A172 (cell line): ENCODE measurements around the gene WBP1L. TPM values are rescaled to one million over a fixed set of nuclear protein-coding genes. Genes with fewer than 3 reads are reported as not detected.
A peak's percentile ranks its signal among the peaks of the same experiment; 100 is the strongest.
"Not testable (repeated sequence)": the region's sequence is repeated elsewhere in the genome, so short reads cannot be mapped to it uniquely, and the experiment has no call there.

Experiments used
- DNase-seq: peaks from one replicate; pipeline ENCODE4 v3.0.0-alpha.2; 2015; ENCODE audit warnings: low spot score
- total RNA-seq: library from RNA; depleted of rRNA; stranded (reverse); fragments of >200 nt; shearing (Covaris generic); gene quantifications from 2 replicates; pipeline ENCODE4 v1.2.3, GENCODE V29; 2014

WBP1L gene
- total RNA-seq, 1 experiment from 2014 or later = 19.1 TPM

DNA sequence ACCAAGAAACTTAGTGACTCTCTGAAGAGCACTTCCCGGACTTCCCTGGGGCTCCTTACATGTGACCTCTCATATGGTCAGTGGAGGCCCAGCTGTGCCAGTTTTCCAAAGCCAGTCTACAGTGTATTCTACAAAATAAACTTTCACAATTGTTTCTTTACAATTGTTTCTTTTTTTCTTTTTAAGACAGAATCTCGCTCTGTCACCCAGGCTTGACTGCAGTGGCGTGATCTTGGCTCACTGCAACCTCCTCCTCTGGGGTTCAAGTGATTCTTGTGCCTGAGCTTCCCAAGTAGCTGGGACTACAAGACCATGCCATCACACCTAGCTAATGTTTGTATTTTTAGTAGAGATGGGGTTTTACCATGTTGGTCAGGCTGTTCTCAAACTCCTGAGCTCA is 67.6 kb downstream of the WBP1L start:
- DNase-seq = no peak

DNA sequence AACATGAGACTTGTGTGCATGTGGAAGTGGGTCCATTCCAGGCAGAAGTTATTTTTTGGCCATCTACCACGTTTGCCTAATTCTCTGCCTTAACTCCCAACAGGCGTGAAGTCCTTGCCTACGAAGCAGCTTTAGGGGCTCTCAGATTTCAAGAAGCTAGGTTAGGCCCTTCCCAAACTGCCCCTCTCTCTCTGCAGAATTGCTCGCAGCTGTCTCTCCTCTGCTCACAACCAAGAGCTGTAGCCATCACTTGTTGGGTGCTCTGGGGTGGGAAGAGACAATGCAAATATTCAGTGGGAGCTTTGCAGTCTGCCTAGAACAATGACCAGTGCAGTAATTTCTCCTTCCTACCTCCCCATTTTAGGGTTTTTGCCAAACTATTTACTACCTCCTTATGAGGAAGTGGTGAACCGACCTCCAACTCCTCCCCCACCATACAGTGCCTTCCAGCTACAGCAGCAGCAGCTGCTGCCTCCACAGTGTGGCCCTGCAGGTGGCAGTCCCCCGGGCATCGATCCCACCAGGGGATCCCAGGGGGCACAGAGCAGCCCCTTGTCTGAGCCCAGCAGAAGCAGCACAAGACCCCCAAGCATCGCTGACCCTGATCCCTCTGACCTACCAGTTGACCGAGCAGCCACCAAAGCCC is 68.6 kb downstream of the WBP1L start:
- no peak for DNase-seq

DNA sequence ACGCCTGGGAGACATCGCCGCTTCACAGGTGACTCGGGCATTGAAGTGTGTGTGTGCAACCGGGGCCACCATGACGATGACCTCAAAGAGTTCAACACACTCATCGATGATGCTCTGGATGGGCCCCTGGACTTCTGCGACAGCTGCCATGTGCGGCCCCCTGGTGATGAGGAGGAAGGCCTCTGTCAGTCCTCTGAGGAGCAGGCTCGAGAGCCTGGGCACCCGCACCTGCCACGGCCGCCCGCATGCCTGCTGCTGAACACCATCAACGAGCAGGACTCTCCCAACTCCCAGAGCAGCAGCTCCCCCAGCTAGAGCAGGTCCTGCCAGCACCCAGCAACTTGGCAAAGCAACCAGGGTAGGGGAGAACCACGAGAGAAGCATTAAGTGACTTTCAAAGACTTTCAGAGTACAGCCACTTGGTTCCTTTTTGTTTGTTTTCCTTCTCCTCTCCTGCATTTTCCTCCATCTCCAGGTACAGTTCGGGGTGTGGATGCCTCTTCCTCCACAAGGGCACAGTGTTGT is 69.3 kb downstream of the WBP1L start:
- no peak for DNase-seq

DNA sequence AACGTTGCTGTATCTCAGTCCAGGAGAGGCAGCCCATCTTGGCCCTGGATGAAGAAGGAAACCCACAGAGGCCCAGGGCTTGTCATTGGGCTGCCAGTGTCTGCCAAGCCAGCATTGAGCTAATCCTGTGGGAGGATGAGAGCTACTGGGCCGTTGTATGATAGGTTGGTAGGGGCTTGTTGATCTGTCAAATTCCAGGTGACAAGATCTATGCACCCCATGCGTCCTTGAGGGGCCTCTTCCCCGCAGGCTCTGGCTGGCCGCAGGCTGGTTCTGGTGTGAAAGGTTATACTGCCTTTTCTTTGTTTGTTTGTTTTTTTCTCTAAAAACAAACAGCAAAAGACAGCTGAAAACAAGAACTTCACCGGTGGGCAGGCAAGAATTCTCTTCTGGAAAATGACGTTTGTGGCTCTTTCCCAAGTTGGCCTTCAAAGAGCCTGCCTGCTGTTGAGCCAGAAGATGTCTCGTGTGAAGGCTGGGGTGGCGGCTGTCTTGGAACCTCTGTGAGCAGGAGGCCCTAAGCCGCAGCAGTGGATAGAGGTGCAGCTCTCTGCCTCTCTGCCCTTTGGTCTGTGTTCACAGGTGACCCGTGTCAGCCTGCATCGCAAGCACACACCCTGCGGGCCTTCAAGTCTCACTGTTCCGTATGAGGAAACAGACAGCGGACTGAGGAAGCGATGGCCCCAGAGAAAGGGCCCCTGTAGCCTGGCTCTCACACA is 70.1 kb downstream of the WBP1L start:
- DNase-seq = no peak

DNA sequence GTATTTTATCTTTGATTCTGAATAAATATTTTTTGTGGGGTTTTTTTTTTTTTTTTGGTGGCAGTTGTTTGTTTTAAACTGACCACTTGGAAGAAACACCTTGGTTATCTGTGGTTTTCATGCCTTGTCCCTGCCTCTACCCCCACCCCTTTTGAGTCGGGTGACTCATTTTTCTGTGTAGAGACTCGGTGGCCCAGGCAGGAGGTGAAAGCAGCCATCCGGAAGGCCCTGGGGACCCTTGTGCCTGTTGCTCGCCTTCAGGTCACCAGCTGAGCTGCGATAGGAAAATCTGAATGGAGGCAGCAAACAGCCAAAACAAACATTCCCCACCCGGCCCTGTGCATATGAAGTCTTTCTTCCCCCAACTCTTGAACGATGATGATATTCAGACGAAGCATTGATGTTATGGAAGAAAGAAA is 70.7 kb downstream of the WBP1L start:
- peak; percentile 56 for DNase-seq

DNA sequence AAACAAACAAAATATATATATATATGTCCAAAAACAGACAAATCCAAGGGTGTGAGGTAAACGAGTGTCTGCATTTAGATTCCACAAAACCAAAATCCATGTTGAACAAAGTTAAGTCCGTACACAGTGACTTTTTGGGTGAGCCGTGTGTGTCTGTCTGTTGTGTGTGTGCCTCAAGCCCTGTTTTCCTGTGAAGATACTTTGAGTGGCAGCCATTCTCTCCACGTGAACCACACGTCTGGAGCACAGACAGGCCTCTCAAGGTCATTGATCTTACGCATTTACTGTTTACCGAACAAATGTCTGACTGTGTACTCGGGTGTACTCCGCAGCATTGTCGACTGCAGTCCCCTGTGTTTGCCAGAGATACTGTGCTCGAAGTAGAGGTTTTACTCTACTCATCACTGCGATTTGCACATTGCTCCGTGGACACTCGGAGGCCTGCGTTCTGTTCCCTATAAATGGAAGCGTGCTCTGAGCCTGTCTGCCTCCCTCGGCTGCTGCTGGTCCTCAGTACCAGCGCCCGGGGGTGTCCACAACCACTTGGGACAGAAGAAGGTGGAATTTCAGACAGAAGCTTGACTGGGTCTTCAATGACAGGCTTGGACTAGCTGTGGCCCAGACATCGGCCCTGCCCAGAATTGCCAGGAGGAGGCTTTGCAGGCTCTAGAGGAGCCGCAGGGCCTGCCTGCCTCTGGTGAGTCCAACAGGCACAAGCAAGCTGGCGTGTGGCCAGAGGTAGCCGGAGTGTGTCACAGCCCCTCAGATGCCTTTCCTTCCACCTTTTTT is 71.3 kb downstream of the WBP1L start:
- DNase-seq = peak; percentile 60

DNA sequence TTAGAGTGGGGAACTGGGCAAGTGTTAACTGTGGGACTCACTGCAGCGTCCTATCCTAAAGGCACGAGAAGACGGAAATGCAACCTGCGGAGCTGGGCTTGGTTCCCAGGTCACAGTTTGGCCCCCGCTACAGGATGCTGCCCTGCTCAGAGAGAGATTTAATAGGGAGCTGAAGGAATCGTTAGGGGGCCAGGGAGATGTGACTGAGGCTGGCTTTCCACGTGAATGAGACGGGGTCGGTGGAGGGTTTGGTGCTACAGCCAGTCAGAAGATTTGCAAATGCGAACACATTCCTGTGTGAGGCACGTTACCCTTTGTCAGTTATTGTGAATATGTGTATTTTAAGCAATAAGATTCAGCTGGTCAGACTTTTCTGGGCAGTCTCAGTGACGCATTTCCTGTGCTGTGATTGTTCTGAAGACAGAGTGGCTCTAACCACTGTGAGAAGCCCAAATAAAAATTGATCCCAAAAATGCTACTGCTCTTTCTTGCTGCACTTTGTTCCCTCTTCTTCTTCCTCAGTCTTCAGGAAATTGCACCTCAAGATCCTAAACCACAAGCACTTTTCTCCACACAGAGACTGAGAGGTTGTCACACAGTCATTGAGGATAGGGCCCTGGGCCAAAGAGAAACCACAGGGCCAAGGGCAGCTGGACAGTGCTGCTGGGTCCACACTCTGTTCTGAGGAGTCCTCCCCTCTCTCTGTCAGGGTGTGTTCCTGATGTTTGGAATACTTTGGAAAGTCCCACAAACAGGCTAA is 72.2 kb downstream of the WBP1L start:
- peak; percentile 82 for DNase-seq

DNA sequence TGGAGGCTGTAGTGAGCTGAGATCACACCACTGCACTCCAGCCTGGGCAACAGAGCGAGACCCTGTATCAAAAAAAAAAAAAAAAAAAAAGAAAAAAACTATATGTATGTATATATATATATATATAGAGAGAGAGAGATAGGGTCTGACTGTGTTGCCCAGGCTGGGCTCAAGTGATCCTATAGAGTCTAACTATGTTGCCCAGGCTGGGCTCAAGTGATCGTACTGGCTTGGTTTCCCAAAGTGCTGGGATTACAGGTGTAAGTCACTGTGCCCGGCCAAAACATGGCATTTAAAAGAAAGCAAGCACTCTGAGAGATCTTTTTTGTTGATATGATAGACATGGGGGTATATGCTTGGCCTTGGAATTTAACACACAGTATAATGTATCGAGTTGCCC is 73.4 kb downstream of the WBP1L start:
- no peak for DNase-seq

DNA sequence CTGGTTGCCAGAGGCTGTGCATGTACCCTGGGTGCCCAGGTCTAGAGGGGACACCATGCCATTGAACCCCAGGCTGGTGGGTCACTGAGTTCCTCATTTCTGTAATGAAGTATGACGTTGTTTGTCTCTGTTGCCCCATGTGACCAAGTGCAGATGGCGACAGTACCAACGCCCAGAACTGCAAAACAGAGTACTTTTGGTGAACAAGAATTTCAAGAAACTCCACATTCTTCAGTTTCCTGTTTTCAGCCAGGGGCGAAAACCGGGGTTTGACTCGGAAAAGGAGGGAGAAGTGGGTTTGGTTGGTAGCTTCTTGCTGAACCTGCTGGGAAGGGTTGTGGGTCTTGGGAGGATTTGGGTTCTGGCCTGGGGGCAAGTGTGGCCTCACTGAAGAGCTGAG is 75.3 kb downstream of the WBP1L start:
- DNase-seq = no peak

DNA sequence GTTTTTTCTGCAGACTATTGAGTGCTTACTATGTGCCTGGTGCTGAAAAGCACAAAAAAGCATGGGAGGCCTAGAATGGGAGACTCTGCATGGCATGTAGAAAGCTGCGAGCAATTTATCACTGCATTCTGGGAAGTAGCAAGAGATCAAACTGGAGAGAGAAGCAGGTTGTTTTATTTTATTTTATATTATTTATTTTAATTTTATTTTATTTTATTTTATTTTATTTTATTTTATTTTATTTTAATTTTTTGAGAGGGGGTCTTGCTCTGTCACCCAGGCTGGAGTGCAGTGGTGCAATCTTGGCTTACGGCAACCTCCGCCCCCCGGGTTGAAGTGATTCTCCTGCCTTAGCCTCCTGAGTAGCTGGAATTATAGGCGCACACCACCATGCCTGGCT is 76.3 kb downstream of the WBP1L start:
- not testable (repeated sequence) for DNase-seq

DNA sequence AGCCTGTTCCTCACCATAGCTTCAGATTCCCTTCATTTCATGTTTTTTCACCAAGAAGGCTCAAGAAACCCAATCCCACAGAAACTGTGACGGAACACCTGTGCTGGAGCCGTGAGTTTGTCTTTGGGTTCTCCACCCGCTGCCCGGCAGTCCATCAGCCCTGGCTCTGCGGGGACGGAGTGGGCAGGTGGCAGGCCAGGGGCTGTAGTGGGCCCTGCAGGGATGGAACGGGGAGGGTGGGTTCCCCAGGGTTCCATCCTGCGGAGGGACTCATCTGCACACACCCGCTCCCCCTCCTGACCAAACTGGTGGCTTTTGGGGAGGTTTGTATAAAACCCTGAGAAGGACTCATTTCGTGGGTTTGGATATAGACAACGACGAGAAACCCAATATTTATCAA is 78.5 kb downstream of the WBP1L start:
- DNase-seq = no peak

DNA sequence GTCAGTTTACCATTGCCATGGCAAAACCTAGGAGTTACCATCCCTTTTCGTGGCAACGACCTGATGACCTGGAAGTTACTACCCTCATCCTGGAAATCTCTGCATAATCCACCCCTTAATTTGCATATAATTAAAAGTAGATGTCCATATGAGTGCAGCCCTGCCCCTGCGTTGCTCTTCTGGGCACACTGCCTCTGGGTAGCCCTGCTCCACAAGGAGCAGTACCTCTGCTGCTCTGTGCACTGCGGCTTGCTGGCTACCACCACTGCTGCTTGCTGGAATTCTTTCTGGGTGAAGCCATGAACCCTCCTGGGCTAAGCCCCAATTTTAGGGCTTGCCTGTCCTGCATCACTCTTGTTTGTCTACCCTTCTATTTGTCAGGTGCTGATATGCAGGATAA is 80.9 kb downstream of the WBP1L start:
- DNase-seq = no peak

DNA sequence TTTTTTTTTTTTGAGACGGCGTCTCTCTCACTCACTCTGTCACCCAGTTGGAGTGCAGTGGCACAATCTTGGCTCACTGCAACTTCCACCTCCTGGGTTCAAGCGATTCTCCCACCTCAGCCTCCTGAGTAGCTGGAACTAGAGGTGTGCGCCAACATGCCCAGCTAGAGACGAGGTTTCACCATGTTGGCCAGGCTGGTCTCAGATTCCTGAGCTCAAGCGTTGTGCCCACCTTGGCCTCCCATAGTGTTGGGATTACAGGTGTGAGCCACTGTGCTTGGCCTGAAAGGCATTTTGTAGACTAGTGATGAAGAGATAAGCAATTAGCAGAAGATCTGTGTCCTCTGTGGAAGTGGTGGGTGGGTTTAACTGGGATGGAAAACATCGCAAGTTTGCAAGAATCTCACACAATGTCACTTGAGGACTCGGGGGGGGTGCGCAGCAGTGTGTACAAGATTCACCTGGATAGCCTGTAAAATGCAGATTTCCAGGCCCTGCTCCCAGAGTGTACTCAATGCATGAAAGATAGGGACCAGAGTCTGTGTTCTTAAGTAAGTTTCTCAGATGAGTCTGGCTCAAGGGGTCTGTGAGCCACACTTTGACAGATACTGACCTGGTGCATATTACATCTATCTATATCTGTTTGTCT is 82.5 kb downstream of the WBP1L start:
- no peak for DNase-seq

DNA sequence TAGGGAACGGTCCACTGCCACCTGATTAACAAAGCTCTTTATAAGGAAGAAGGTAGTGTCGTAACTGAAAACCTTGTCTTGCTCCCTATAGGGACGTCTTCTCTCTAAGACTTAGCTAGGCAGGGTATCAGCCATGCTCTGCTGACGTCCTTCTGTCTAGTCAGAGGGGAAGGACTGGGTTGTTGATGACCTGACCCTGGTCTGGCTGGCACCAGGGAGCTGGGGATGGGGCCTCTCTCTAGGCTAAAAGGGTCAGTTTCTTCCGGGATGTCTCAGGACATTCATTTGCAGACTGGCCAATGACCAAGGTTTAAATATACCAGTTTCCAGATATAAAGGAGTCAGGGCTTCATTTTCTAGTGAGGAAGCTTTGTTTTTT is 83.8 kb downstream of the WBP1L start:
- no peak for DNase-seq

DNA sequence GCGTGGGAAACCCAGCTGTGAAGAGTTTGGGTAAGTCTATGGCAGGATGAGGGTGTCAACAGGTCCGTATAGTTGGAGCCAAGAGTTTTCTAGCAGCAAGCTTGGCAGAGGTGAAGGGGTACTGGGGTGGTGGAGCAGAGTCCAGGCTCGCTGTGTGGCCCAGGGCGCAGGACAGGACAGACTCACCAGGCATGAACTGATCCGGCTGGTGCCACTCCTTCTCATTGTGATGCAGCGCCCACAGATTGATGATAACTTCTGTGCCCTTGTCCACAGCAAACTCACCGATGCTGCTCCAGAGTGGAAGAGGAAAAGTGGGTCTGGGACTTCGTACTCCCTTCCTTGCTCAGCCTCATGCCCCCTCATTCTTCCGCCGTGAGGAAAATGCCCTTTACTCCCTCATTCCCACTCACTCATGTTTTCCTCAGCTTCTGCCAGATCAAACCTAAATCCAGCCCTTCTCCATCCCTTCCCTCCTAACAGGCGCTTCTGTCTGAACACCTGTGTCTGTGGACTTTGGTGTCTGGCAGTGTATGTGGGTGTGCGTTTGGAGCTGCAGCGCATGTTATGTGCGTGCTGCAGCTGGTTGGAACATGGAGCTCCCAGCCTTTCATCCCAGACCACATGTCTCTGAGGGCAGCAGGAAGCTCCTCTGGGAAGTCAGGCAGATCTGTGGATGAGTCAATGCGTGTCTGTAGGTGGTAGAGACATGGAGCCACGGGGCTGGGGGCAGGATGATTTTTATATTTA is 87.7 kb downstream of the WBP1L start:
- no peak for DNase-seq

DNA sequence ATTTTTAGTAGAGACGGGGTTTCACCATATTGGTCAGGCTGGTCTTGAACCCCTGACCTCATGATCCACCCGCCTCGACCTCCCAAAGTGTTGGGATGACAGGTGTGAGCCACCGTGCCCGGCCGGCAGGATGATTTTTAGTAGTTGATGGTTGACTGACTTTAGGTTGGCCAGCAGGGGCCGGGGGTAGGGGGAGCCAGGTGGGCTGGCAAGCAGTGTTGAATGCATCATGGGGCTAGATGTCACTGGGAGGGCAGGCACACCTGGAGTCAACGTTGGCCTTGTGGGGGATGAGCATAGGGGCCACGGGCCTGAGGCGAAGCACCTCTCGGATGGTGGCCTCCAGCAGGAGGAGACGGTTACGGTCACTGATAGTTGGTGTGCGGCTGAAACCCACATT is 88.5 kb downstream of the WBP1L start:
- DNase-seq = no peak

DNA sequence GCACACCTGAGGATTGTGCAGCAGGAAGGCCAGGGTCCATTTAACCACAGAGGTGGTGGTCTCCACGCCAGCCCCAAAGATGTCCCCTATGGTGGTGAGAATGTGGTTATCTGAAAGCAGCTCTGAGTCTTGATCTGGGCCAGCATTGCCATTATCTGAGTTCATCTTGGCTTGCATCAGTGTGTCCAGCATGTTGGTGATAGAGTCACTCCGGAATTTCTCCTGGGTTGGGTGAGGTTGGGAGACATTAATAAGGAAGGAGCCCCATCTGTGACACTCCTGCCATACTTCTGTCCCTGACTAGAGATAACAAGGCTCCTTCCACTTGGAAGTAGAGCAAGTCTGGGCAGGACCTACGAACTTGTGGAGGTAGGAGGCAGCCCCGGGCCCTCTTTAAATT is 89.2 kb downstream of the WBP1L start:
- DNase-seq = no peak

DNA sequence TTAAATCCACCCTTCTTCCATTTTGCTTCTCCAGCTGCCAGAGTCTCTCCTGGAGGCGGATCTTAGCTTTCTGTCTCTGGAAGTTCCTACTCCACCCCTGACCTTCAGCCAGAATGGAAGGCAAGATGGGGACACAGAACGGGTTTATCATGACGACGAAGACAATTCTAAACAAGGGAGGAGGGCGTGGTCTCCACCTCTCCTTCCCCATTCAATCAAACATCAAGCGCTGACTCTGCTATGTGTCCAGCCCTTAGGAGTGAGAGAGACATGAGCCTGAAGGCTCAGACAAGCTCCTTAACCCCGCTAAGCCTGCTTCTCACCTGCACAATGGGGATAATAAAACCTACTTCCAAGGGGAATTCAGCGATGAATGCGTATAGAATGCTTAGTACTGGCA is 90.4 kb downstream of the WBP1L start:
- DNase-seq = no peak

DNA sequence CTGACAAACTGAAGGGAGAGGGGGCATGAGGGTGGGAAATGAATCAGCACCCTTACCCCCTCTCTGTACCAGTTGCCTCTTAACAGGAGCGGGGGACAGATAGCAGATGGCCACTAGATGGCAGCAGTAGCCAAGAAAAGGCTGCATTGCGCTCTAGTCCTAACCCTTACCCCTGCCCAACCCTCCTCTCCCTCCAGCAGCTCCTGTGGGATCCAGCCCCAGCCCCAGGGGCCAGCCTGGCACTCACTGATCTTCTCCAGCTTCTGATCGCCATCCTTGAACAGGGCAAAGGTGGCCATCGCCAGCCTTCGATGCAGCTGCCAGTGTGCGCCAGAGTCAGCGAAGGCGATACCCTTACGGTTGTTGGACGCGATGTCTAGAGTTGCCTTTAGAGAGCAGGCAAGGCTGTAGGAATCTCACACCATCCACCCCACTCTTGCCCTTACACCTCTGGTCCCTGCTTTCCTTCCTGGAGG is 91.3 kb downstream of the WBP1L start:
- DNase-seq = peak; percentile 88

DNA sequence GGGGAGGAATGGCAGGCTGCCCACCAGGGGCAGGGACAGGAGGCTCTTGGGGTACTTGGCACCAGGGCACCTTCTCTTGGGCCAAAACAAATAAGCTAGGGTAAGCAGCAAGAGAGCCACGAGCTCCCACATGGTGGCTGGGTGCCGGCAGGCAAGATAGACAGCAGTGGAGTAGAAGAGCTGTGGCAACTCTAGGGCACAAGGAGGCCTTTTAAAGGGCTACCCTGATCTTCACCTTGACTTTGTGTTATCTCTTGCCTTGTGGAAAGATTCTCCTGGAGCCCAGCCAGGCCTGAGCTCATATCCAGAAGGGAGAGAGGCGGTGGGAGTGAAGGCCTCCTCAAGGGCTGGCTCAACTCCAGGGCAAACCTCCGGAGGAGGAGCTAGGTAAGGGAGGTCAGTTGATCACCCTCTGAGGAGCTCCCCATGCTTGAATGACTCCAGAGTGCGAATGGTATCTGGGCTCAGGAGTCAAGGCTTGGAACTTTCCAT is 93.5 kb downstream of the WBP1L start, which contains the start of gene CYP17A1:
Gene CYP17A1 (minus strand): TSS at position 184 of the 492 bp plus-strand sequence. CDS start 52 bp downstream, at position 132.
- DNase-seq = no peak
